Measurements from ENCODE around the gene TSLP.

DNA sequence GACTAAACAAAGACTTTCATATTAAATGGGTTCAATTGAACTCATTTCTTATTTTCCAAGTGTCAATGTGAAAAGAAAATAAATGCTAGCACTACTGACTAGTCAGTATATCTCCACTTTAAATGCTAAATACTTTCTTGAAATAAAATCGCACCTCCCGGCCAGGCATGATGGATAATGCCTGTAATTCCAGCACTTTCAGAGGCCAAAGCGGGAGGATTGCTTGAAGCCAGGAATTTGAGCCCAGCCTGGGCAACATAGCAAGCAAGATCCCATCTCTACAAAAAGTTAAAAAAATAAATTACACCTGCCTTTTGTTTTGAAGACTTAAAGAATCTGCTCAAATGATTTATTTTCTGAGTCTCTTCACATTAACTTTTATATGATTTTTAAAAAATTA, 55.4 kb downstream of the TSLP start:
- TF ChIP-seq, protein P1, sequence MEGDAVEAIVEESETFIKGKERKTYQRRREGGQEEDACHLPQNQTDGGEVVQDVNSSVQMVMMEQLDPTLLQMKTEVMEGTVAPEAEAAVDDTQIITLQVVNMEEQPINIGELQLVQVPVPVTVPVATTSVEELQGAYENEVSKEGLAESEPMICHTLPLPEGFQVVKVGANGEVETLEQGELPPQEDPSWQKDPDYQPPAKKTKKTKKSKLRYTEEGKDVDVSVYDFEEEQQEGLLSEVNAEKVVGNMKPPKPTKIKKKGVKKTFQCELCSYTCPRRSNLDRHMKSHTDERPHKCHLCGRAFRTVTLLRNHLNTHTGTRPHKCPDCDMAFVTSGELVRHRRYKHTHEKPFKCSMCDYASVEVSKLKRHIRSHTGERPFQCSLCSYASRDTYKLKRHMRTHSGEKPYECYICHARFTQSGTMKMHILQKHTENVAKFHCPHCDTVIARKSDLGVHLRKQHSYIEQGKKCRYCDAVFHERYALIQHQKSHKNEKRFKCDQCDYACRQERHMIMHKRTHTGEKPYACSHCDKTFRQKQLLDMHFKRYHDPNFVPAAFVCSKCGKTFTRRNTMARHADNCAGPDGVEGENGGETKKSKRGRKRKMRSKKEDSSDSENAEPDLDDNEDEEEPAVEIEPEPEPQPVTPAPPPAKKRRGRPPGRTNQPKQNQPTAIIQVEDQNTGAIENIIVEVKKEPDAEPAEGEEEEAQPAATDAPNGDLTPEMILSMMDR (IDR thresholded peaks at IDR 0.05; ENCODE audit: insufficient read depth, low read length): no peak
- TF ChIP-seq POLR2AphosphoS5 (IDR thresholded peaks at IDR 0.05; ENCODE audit: low read depth): no peak

Data from HL-60 (cell line).